Lung microvascular endothelial cell (primary cell): Measurements from ENCODE around the gene STING1. TPM values are rescaled to one million over a fixed set of nuclear protein-coding genes. Genes with fewer than 3 reads are reported as not detected.
A peak's percentile ranks its signal among the peaks of the same experiment; 100 is the strongest.
"Not testable (repeated sequence)": the region's sequence is repeated elsewhere in the genome, so short reads cannot be mapped to it uniquely, and the experiment has no call there.

ENCODE experiments used
- DNase-seq, 2 donors: peaks; one replicate each; pipeline versions ENCODE4 v3.0.0 to v3.0.0-alpha.2; 2010; ENCODE audit warnings: low read depth in 2 of 2
- total RNA-seq: library from RNA; depleted of rRNA; stranded (reverse); fragments of >200 nt; gene quantifications from 2 replicates; pipeline ENCODE4 v1.2.1, GENCODE V29; 2014

Gene STING1
- 18.7 and 51.9 TPM in 2 replicates for total RNA-seq

DNA sequence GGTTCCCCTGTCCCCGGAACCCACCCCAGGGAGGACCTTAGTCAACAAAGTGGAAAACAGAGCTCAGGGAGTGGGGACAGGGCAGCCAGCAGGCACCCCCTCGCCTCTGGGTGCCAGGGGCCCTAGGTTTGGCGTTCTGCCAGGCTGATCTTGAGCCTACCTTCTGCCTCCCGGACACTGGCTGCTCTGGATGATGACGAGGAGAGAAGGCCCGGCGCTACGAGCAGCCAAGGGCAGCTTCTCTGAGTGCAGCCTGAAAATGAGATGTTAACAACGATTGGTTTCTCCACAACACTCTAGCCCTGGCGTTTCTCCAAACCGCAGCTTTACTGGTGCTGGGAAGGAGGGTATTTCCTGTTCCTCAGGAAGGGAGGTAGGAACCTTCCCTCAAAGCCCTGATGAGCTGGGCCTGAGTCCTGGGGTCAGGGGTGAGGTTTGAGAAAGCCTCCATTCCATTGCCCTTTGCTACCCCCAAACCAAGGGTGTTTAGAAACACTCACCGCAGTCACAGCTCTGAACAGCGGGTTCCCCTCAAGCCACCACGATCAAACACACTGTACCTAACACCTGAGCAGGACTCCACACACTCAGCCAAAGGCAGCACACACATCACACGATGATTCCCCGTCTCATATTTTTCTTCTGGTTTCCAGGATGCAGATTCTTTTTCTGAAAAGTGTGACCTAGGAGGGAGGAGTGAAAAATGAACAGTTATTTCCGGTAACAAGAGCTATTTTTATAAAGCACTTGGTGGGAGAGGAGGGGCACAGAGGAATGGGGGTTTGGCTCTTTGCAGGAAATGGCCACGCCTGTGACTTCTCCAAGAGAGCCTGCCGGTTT is at the start of gene STING1:
Gene STING1 (minus strand): TSS at position 709 of the 840 bp plus-strand sequence. CDS start 1,054 bp downstream, outside the sequence.
- peak; percentile 74 to 94 for DNase-seq

GRCh38 chr5:139531772-139532169 is 49.2 kb upstream of the STING1 start:
- no peak for DNase-seq

DNA sequence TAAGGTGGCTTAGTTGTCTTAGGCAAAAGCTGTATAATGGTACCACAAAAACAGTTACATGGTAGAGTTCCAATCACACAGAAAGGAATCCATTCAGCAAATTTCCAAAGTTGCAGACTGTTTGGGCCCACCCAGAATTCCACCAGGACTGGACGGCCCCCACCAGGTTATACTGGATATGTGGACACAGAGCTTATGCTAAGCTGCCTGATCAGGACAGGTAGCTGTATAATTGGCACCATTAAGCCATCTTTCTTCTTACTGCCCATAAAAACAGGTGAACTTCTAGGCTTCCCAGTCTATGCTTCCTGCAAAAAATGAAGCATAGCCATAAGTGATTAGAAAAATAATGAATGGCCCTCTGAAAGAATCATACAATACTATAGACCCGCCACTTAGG is 47.5 kb upstream of the STING1 start:
- DNase-seq = not testable (repeated sequence)

GRCh38 chr5:139528695-139529094 is 46.1 kb upstream of the STING1 start:
- DNase-seq = not testable (repeated sequence)

GRCh38 chr5:139527896-139528467 is 45.4 kb upstream of the STING1 start:
- not testable (repeated sequence) for DNase-seq

DNA sequence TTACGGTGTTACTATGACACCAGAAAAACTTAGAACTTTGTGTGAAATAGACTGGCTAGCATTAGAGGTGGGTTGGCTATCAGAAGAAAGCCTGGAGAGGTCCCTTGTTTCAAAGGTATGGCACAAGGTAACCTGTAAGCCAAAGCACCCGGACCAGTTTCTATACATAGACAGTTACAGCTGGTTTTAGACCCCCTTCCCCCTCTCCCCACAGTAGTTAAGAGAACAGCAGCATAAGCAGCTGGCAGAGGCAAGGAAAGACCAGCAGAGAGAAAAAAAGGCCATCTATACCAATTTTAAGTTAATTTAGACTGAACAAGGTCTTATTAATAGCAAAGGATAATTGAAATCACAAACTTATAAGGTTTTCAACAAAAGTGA is 44.5 kb upstream of the STING1 start:
- DNase-seq = not testable (repeated sequence)

DNA sequence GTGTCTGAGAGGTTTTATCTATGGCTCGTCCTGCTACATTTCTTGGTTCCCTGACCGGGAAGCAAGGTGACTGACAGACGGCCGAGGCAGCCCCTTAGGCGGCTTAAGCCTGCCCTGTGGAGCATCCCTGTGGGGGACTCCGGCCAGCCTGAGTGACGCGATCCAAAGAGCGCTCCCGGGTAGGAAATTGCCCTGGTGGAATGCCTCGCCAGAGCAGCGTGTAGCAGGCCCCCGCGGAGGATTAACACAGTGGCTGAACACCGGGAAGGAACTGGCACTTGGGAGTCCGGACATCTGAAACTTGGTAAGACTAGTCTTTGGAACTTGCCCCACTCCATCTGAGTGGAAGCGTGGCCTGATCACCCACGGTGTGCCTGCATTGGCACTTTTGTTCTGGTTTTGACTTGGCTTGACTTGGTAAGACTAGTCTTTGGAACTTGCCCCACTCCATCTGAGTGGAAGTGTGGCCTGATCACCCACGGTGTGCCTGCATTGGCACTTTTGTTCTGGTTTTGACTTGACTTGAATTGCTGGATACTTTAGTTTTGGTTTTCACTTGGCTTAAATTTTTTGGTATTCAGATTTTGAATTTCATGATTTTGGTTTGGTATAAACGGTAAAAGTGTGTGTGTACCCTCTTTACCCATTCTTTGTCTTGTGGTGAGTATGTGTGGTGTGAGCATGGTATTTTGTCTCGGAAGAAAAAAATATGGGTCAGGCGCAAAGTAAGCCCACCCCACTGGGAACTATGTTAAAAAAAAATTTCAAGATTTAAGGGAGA is 43.9 kb upstream of the STING1 start:
- not testable (repeated sequence) for DNase-seq

DNA sequence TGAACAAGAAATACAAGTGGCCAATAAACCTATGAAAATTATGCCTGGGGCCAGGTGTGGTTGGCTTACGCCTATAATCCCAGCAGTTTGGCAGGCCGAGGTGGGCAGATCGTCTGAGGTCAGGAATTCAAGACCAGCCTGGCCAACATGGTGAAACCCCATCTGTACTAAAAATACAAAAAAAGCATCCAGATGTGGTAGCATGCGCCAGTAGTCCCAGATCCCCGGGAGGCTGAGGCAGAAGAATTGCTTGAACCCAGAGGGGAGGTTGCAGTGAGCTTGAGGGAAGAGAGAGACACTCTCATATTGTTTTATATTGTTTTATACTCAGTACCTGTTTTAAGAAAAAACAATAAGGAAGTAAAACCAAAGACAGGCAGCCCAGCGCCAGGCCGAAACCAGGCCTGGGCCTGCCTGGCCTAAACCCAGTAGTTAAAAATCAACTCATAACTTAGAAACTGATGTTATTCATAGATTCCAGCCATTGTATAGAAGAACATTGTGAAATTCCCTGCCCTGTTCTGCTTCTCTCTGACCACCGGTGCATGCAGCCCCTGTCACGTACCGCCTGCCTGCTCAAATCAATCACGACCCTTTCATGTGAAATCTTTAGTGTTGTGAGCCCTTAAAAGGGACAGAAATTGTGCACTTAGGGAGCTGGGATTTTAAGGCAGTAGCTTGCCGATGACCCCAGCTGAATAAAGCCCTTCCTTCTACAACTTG is 43.2 kb upstream of the STING1 start:
- not testable (repeated sequence) for DNase-seq

- DNase-seq = no peak
Measured at GRCh38 chr5:139524940-139525585, 42.5 kb upstream of the STING1 start.

- no peak for DNase-seq
Measured at GRCh38 chr5:139524446-139524845, 41.9 kb upstream of the STING1 start.

DNA sequence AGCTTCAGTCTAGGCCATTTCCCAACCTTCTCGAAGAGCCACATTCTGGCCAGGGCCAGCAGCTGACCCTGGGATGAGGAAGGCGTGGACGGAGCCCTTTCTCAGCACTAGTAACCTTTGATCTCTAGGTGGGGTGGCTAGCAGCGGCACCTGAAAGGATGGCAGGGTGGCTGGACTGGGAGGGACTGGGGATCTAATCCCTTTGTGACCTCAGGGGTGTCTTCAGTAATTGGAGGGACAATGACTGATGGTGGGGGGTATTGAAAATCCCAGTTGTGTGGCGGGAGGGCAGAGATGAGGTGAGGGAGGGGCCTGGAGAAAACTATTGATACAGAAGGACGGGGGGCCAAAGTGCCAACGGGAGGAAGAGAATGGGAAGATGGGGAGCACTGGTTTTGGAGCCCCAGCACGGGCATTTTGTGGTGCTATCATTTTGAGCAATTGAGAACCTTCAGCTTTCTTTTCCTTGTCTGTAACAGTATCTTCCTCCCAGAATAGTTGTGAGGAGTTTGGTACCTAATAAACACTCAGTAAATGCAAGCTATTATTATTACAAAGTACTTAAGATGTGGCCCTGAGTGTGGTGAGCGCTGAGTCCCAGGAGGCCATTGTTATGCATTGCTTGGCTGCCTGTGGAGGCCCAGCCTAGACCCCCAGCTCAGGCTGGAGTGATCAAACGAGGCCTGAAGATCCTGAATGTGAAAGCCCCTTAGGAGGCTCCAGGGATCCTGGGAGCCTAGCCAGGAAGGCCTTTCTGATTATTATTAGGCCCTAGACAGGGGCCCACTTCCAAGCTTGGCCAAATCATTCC is 41.3 kb upstream of the STING1 start:
- no peak for DNase-seq

DNA sequence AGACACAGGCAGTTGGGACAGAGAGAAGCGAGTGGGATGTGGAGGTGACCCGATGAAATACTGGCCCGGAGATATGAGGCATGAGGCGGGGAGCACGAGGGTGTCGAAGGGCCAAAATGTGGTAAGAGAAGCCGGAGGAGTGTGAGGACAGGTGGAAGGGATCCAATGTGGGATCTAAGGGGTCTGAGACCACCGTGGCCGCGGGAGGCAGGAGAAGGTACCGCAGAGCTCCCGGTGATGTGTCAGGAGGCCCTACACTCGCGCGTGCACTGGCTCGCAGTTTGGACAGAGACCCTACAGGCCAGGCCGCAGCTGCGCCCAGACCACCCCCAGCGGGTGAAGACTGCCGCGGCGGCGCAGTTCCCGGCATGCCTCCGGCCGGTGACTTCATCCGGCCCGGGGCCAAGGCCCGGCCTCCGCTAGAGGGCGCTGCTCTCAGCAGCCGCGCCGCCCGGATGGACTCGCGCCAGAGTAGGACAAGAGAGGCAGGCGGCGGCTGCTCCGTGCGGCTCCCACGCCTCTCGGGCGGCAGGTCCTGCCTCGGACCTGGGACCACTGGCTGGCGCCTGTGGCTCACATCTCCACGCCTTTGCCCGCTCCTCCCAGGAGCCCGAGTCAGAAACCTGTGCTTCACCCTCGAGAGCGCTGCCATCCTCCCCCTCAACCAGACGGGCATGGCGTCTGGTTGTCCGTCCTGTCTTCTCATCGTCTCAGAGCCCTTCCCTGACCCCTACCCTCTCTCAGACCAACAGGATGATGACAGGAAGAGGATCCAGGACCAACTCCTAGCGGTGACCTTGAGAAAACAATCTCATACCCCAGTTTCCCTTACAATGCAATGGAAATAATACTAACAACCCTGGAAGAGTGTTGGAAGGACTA is 35.4 kb upstream of the STING1 start:
- DNase-seq = peak; percentile 87 to 92

GRCh38 chr5:139514486-139514856 is 31.9 kb upstream of the STING1 start:
- no peak for DNase-seq

GRCh38 chr5:139513852-139514485 is 31.4 kb upstream of the STING1 start:
- no peak for DNase-seq

GRCh38 chr5:139513434-139513833 is 30.9 kb upstream of the STING1 start:
- peak; percentile 85 to 92 for DNase-seq

DNA sequence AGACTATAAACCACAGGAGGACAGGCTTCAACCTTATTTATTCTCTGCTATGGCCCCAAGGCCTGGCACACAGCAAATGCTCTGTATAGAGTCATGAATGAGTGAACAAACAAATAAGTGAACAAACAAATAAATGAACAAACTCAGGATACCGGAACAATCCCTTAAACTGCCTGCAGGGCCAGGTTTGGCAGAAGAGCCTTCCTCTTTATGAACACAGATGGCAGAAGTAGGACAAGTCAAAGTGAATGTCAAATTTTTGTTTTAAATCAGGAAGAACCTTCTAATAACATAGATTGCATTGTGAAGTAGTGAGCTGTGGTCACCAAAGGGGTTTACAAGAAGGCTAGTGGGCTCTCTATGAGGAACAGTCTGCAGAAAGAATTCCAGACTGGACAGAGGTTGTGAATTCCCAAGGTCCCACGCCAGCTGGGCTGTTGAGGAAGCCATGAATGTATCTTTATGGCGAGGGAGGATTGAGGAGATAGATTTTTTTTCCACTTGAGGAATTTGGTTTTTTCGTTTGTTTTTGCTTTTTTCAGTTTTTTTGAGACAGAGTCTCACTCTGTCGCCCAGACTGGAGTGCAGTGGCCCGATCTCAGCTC is 30.3 kb upstream of the STING1 start:
- DNase-seq = peak in 1 of 2 donors; percentile 15

DNA sequence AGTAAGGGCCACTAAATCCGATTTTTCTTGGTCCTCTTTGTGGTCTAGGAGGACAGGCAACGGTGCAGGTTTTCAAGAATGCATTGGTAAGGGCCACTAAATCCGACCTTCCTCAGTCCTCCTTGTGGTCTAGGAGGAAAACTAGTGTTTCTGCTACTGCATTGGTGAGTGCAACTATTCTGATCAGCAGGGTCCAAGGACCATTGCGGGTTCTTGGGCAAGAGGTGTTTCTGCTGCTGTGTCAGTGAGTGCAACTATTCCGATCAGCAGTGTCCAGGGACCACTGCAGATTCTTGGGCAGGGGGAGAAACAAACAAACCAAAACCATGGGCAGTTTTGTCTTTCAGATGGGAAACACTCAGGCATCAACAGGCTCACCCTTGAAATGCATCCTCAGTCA is 22.2 kb upstream of the STING1 start:
- not testable (repeated sequence) for DNase-seq

- DNase-seq = not testable (repeated sequence)
Measured at GRCh38 chr5:139503879-139504278, 21.3 kb upstream of the STING1 start.
